HG02763 (cell line): ENCODE results near the gene FIGN.

Experiments
- ATAC-seq: cut with Tn5 transposase; IDR thresholded peaks from one replicate; pipeline ENCODE4 v1.9.1; 2021; ENCODE audit warnings: mild to moderate bottlenecking, moderate library complexity; ENCODE audit not compliant: unreplicated experiment

The FIGN gene

DNA sequence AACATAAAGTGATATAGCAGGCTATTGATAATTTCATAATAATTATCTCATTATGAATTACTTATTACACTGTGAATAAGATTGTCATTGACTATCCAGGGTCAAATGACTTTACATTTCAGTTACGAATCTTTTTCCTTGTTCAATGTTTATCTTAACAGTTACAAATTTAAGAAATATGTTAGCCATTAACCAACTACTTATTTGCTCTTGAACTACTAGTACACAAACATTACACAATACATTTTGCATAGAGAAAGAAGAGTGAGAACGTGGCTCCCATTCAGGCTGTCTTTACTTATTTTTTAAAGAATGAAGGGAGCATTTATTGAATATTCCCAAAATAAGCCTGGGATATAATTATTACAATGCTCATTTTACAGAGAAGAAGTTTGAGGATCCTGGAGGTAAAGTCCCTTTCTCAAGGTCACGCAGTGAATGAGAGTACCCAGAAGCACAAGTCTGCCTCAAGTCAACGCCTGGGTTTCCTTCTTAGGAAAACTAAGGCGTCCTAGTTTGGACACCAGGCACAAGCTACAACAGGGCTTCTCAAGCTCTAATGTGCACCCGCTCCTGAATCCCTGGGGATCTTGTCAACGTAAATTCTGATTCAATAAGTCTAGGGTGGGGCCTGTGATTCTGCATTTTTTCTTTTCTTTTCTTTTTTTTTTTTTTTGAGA is 164.2 kb downstream of the FIGN start:
- ATAC-seq = no peak

DNA sequence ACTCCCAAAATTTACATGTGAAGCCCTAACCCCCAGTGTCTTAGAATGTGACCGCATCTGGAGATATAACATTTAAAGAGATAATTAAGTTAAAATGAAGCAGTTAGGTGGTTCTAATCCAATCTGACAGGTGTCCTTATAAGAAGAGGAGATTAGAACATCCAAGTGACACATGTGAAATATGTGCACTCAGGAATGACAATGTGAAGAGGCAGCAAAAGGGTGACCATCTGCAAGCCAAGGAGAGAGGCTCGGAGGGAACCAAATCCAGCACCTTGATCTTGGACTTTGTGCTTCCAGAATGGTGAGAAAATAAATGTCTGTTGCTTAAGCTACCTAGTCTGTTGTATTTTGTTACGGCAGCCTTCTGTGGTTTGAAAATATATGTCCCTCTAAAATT is 165.4 kb downstream of the FIGN start:
- ATAC-seq = no peak

DNA sequence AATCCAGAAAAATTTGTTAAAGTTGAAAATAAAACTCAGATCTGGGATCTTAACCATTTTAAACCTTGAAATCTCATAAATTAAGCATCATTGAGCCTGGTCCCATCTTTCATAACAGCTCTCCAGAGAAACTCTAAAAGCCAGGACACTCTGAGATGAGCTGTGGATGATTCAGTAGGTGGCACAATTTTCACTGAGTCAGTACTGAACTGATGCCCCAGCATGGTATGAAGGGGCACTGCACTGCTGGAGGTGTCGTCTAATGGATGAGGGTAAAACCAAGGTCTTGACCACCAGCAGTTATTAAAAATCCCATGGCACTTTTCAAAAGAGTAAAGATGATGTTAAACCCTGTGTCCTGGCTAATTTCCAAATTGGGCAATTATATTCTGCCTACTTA is 170.6 kb downstream of the FIGN start:
- no peak for ATAC-seq

DNA sequence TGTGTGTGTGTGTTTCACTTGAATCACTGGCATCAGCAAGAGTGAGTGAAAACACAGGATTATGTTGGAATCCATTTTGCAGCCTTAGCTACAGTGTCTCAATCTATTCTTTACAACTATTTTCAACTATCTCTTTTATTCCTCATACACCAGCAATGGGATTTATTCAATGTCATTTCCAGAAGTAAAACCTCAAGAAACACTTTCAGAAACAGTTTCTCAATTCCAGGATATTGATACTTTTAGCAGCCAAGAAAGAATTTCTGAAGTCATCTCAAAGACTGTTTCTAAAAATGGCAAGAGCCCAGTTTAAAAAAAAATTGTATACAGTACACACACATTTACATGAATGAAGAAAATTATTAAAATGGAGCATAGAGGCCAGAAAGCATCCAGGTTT is 171.6 kb downstream of the FIGN start:
- no peak for ATAC-seq

DNA sequence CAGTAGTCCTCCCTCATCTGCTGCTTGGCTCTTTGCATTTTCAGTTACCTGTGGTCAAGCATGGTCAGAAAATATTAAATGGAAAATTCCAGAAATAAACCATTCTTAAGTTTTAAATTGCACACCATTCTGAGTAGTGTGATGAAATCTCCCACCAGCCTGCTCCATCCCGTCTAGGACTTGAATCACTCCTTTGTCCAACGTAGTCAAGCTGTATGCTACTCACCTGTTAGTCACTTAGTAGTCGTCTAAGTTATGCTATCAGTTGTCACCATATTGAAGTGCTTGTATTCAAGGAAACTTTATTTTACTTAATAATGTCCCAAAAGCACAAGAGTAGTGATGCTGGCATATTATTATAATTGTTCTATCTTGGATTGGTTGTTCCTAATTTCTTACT is 172.5 kb downstream of the FIGN start:
- no peak for ATAC-seq

DNA sequence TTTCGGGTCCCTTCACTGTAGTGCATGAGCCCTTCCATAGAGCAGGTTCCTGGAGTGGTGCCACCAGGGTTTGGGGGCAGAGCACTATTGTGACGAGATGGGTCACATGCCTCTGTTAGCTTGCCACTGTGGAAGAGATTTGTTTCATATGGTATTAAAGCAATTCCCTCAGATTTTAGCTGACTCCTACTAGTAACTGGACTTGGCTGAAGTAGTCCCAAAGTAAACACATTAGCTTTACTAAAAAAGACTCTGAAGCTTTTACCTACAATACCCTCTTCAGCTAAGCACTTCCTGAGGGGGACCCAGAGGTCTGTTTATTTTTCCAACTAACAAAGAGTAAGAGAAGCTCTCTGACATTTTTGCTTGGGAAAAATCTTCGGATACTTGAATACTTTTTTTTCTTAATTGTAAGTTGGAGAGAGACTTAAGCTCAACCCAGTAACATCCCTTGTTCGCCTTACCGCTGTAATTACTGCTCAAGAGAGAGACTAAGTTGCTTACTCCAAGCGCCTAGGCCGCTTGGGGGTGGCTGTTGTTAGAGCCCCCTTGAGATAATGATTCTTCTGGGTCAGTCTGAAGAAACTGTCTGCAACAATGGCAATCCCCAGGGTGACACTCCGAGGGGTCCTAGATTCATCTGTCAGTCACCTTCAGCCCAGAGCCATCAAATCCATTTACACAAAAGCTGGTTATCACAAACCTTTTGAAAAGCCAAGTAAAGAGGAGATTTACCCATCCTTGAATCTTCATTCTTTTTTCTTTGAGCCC is 177.4 kb downstream of the FIGN start:
- ATAC-seq = no peak

DNA sequence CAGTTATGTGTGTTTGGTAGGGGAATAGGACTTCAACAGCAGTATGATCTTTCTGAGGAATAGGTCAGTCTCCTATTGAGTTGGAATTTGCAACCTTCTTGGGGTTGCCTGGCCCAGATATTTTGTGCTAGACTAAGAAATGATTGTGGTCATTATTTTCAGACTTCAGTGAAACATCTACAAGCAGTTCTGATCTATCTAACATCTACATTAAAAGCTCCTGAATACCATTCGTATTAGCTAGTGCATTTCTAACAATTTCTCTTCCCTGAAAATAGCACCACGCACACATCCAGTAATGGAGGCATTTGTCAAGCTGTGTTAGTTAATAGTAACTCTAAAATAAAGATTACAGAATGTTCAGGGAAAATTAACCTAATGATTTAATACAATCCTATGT is 179.3 kb downstream of the FIGN start:
- no peak for ATAC-seq

DNA sequence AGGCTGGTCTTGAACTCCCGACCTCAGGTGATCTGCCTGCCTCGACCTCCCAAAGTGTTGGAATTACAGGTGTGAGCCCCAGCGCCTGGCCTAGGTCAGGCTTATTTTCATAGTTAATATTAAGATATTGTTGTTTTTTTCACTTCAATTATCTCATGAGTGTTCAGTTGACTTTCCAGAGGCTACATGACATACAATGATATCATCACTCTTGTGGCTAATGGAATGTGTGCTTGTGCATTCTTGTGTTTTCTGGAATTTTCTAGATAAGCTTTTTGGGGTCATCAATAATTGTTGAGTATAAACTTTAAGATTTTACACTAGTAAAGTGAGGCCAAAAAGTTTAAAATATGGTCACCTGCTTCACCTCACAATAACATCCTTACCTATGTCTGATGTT is 180.9 kb downstream of the FIGN start:
- no peak for ATAC-seq

DNA sequence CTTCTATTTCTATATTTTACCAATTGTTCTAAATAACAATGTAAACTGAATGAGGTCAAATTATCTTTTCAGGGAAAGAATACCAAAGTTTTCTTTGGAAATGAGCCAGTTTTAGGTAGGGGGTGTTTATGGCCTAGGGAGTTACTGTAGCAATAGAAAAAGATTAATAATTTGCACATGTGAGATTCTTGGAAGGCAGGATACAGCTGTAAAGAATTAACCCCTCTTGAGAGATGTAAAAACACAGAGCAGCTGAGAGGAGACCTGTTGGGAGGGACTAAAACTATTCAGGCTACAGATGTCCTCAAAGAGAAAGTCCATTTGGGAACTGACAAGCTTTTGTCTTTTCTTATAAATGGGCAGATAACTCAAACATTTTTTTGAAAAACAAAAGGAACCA is 182.2 kb downstream of the FIGN start:
- ATAC-seq = no peak

DNA sequence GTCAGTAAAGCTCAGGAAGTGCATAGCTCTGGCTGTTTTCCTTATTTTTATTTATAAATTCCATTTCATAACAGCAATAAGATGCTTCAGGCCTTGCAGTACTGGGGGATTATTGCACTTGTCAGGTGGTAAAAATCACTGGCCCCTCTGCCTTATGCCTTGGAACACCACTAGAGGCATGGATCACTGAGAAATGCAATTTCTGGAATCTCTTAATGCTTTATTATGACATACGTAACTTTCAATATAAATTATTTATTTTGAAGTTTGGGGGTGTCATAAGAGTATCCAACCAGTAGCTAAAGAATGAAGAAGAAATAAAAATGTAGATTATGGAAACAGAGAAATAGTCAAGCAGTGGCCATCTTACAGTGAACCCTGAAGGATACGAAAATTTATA is 183.1 kb downstream of the FIGN start:
- ATAC-seq = no peak

DNA sequence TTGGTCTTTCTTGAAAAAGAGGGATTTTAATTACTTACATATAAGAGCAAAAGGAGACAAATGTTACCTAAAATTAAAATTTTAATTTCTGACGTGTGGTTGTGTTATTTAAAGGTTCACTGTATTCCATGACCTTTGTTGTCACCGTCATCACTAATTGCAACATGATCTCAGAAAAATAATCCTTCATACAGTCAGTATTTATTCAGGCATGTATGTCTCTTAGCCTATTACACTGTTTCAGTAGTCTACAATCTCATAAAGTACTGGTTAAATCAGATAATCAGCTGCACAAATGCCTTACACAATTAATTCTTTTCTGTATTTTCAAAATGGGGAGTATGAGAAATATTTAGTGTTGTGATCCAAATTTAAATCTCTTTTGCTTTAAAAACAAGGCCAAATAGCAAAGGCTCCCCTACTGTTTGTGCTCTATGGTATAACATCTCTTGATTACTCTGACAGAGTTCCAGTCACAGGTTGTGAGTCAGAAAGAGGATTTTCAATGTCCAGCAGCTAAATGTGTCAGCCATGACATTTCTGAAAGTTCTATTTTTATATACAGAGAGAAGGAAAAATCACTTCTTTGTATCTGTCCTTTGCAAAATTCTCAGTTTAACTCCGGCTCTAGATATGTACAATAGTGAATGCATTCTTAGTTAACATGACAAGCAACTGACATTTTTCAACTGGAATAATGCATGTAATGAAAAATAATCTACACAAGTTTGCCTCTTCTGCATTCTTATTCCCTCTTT is 184.0 kb downstream of the FIGN start:
- no peak for ATAC-seq

DNA sequence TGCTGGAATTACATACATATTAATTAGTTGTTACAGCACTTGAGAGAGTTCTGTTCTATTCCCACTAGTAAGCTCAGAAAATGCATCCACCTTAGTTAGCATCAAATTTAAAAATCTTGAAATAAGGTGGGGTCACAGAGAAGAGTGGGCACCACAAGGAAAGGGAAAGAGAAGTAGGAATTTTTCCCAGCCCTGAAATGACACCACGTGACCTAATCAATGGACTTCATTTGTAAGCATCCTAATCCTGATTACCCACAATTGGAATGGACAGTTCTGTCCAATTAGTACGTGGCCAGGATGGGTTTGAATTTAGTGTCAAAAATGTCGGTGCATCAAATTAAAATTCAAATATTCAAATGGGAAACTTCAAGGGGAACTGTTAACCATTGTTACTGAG is 186.8 kb downstream of the FIGN start:
- no peak for ATAC-seq
